SK-N-SH (cell line): ENCODE results near the gene TMPRSS11D. TPM values are rescaled to one million over a fixed set of nuclear protein-coding genes. Genes with fewer than 3 reads are reported as not detected.

Experiments used
- CTCF ChIA-PET: fragments of 300-600, 350-600 bp; formaldehyde crosslinking; extraction: SDS; loops from one replicate; lab custom pipeline; 2021; lab: Yijun Ruan, JAX
- POLR2A ChIA-PET: fragments of 350-600 bp; sonication (Branson Sonifier 250); formaldehyde crosslinking; extraction: SDS; loops from one replicate; lab custom pipeline; 2020; ENCODE audit warnings: antibody characterized with exemption, inconsistent platforms; lab: Yijun Ruan, JAX
- DNase-seq: peaks from one replicate; pipeline ENCODE4 v3.0.0; 2012
- H2AFZ ChIP-seq: fragments of 200-600 bp; sonication (generic); 2 replicates; pipeline ENCODE4 v1.8.1; 2016; ENCODE audit warnings: antibody characterized with exemption, mild to moderate bottlenecking, low read depth
- H3F3A ChIP-seq: fragments of 200-600 bp; sonication (generic); replicated peaks from 2 replicates; pipeline ENCODE3; 2016; ENCODE audit warnings: antibody characterized with exemption, mild to moderate bottlenecking; ENCODE audit not compliant: insufficient read depth
- H3K27ac ChIP-seq, 2 experiments: fragments of 200-500 bp in 1 of 2; fragments of 200-600 bp in 1 of 2; sonication (Bioruptor generic) in 1 of 2; sonication (generic), shearing (Covaris generic) in 1 of 2; 2 replicates each; pipeline versions ENCODE4 v1.5.1 to v1.6.1; 2014 to 2016; ENCODE audit warnings: low read depth in 2 of 2, inconsistent platforms in 1 of 2, low read length in 1 of 2, mild to moderate bottlenecking in 1 of 2, mixed read lengths in 1 of 2
- H3K27me3 ChIP-seq: fragments of 200-600 bp; sonication (generic), shearing (Covaris generic); 2 replicates; pipeline ENCODE4 v1.6.1; 2016; ENCODE audit warnings: mixed run types; ENCODE audit not compliant: insufficient read depth
- H3K36me3 ChIP-seq, 2 experiments: fragments of 200-500 bp in 1 of 2; fragments of 200-600 bp in 1 of 2; sonication (Bioruptor generic) in 1 of 2; sonication (generic) in 1 of 2; replicated peaks in 1 of 2; 2 replicates each; pipeline versions ENCODE3 to v1.5.1; 2014 to 2016; ENCODE audit warnings: low read length in 1 of 2, mild to moderate bottlenecking in 1 of 2; ENCODE audit not compliant: insufficient read depth in 2 of 2, control insufficient read depth in 1 of 2
- H3K4me1 ChIP-seq, 2 experiments: fragments of 200-500 bp in 1 of 2; fragments of 200-600 bp in 1 of 2; sonication (Bioruptor generic) in 1 of 2; sonication (generic), shearing (Covaris generic) in 1 of 2; 2 replicates each; pipeline versions ENCODE4 v1.5.1 to v1.6.1; 2014 to 2016; ENCODE audit warnings: low read depth in 1 of 2, low read length in 1 of 2, mixed run types in 1 of 2; ENCODE audit not compliant: insufficient read depth in 2 of 2, control insufficient read depth in 1 of 2
- H3K4me2 ChIP-seq: fragments of 200-600 bp; sonication (generic), shearing (Covaris generic); 2 replicates; pipeline ENCODE4 v1.6.1; 2017; ENCODE audit warnings: mixed run types
- H3K4me3 ChIP-seq, 2 experiments: fragments of 200-500 bp in 1 of 2; fragments of 200-600 bp in 1 of 2; sonication (Bioruptor generic) in 1 of 2; sonication (generic), shearing (Covaris generic) in 1 of 2; 2 replicates each; pipeline versions ENCODE4 v1.5.1 to v1.8.1; 2014 to 2016; ENCODE audit warnings: low read depth in 2 of 2, inconsistent platforms in 1 of 2, low read length in 1 of 2, mild to moderate bottlenecking in 1 of 2, mixed read lengths in 1 of 2, moderate library complexity in 1 of 2
- H3K79me2 ChIP-seq: fragments of 200-600 bp; sonication (generic); 2 replicates; pipeline ENCODE4 v1.8.1; 2017; ENCODE audit warnings: mild to moderate bottlenecking; ENCODE audit not compliant: insufficient read depth
- H3K9ac ChIP-seq: fragments of 200-600 bp; sonication (generic); 2 replicates; pipeline ENCODE4 v1.6.1; 2017; ENCODE audit warnings: mixed run types
- H3K9me2 ChIP-seq: fragments of 200-600 bp; sonication (generic); 2 replicates; pipeline ENCODE4 v1.6.1; 2017; ENCODE audit warnings: mixed run types
- H3K9me3 ChIP-seq: fragments of 200-600 bp; sonication (generic); 2 replicates; pipeline ENCODE4 v1.6.1; 2017; ENCODE audit warnings: mixed run types, mild to moderate bottlenecking, moderate library complexity
- H4K20me1 ChIP-seq: fragments of 200-600 bp; sonication (generic); 2 replicates; pipeline ENCODE4 v1.6.1; 2017; ENCODE audit warnings: mild to moderate bottlenecking, mixed run types; ENCODE audit not compliant: insufficient read depth
- CHD2 ChIP-seq: fragments of 150-350 bp; IDR thresholded peaks from 2 replicates; pipeline ENCODE4 v1.6.1; 2018; ENCODE audit warnings: low read length; ENCODE audit not compliant: partially characterized antibody
- FOSL2 ChIP-seq: IDR thresholded peaks from 2 replicates; pipeline ENCODE4 v1.4.0; 2012; ENCODE audit warnings: low read depth, mild to moderate bottlenecking, moderate library complexity, borderline replicate concordance
- IRF3 ChIP-seq: fragments of 150-350 bp; IDR thresholded peaks from 2 replicates; pipeline ENCODE4 v1.6.1; 2016; ENCODE audit warnings: mild to moderate bottlenecking, low read depth, low read length
- MAX ChIP-seq: IDR thresholded peaks from 2 replicates; pipeline ENCODE4 v1.4.0; 2012; ENCODE audit warnings: low read depth
- MEF2A ChIP-seq: IDR thresholded peaks from 2 replicates; pipeline ENCODE4 v1.4.0; 2012; ENCODE audit warnings: low read depth, borderline replicate concordance
- PBX3 ChIP-seq: IDR thresholded peaks from 2 replicates; pipeline ENCODE4; 2012
- RCOR1 ChIP-seq: fragments of 150-350 bp; IDR thresholded peaks from 2 replicates; pipeline ENCODE4 v1.6.1; 2017; ENCODE audit warnings: antibody characterized with exemption, low read length
- REST ChIP-seq: IDR thresholded peaks from 2 replicates; pipeline ENCODE4 v1.6.1; 2012; ENCODE audit warnings: mild to moderate bottlenecking, low read depth, low read length, moderate library complexity
- SMC3 ChIP-seq: IDR thresholded peaks from 2 replicates; pipeline ENCODE4 v1.6.1; 2012; ENCODE audit warnings: low read depth, low read length, improper control_type of control experiment
- TEAD4 ChIP-seq: IDR thresholded peaks from 2 replicates; pipeline ENCODE4 v1.4.0; 2012; ENCODE audit warnings: mild to moderate bottlenecking, borderline replicate concordance; ENCODE audit not compliant: insufficient read depth
- WGBS: methylation state at CpG from one replicate; pipeline ENCODE4 v1.1.6; 2017; ENCODE audit warnings: low lambda C conversion rate; 5-methylcytosine and 5-hydroxymethylcytosine counted together
- polyA plus RNA-seq, 3 experiments: library from polyadenylated mRNA; depleted of rRNA; stranded (reverse); fragments of >200 nt; gene quantifications; 2 replicates each; pipeline ENCODE4 v1.2.3, GENCODE V29; 2012

Gene TMPRSS11D
- polyA plus RNA-seq, 1 of the 3 experiments (the other 2 are of a cell fraction) = 0.02 TPM

GRCh38 chr4:67910585-67910905 is 26.7 kb upstream of the TMPRSS11D start:
- WGBS = 1% methylated on average over 1 of the region's 1 CpG
- no peak overlapping the region for H3K4me2 ChIP-seq
- no peaks in the 10 kb centered on the region for H3K27me3 ChIP-seq
- TF ChIP-seq TEAD4 = no peak
- no peak for TF ChIP-seq REST
- TF ChIP-seq RCOR1 = no peak
- TF ChIP-seq PBX3 = no peak
- TF ChIP-seq CHD2 = no peak
- TF ChIP-seq IRF3 = no peak
- no peak for TF ChIP-seq MAX
- no peak for TF ChIP-seq MEF2A
- TF ChIP-seq FOSL2 = no peak
- TF ChIP-seq SMC3 = no peak
- TF ChIP-seq, all 33 proteins: peak for 0
- no peaks in the 10 kb centered on the region for H3K9me3 ChIP-seq
- POLR2A ChIA-PET = no interaction called here
- no peaks in the 10 kb centered on the region for H3K4me1 ChIP-seq
- no peaks in the 10 kb centered on the region for H3K36me3 ChIP-seq
- H3K4me3 ChIP-seq = no peak overlapping the region
- H3K79me2 ChIP-seq = no peaks in the 10 kb centered on the region
- DNase-seq = no peak
- no peaks in the 10 kb centered on the region for H3F3A ChIP-seq
- CTCF ChIA-PET = interaction anchor here (0.8 to 2.2 kb wide), 8 partner anchors 8 to 365 kb away, joined by 3 to 11 read pairs (median 4); partner anchors contain the start of gene CENPC
- no peaks in the 10 kb centered on the region for H4K20me1 ChIP-seq
- no peak overlapping the region for H3K27ac ChIP-seq
- no peaks in the 10 kb centered on the region for H3K9me2 ChIP-seq
- H2AFZ ChIP-seq = no peak overlapping the region
- no peak overlapping the region for H3K9ac ChIP-seq
